Effector memory CD8-positive, alpha-beta T cell (primary cell): Measurements from ENCODE around the gene CRK.
A peak's percentile ranks its signal among the peaks of the same experiment; 100 is the strongest.

ENCODE experiments used
- ATAC-seq: fragments of 150-1000 bp; cut with Tn5 transposase; replicated peaks from 2 replicates; pipeline ENCODE4 v1.10.0; 2021; ENCODE audit warnings: mild to moderate bottlenecking, moderate library complexity
- DNase-seq, 3 experiments: peaks; one replicate each; pipeline ENCODE4 v3.0.0; 2021
- H3K27ac Mint-ChIP-seq, 2 donors: one replicate each; pipeline ENCODE4 v1.8.0; 2022; ENCODE audit warnings: mild to moderate bottlenecking in 2 of 2, mixed read lengths in 2 of 2, moderate library complexity in 2 of 2
- H3K27me3 Mint-ChIP-seq, 2 donors: one replicate each; pipeline ENCODE4 v1.8.0; 2022; ENCODE audit warnings: mixed read lengths in 2 of 2
- H3K36me3 Mint-ChIP-seq: one replicate; pipeline ENCODE4 v1.8.0; 2022; ENCODE audit warnings: mild to moderate bottlenecking, moderate library complexity, mixed read lengths; ENCODE audit not compliant: insufficient read depth
- H3K4me1 Mint-ChIP-seq, 2 donors: one replicate each; pipeline ENCODE4 v1.8.0; 2022; ENCODE audit warnings: low read depth in 2 of 2, mixed read lengths in 2 of 2
- H3K4me3 Mint-ChIP-seq, 2 donors: one replicate each; pipeline ENCODE4 v1.8.0; 2022; ENCODE audit warnings: mild to moderate bottlenecking in 2 of 2, mixed read lengths in 2 of 2, moderate library complexity in 2 of 2
- H3K9me3 Mint-ChIP-seq, 2 donors: one replicate each; pipeline ENCODE4 v1.8.0; 2022; ENCODE audit warnings: mixed read lengths in 2 of 2

CRK gene

DNA sequence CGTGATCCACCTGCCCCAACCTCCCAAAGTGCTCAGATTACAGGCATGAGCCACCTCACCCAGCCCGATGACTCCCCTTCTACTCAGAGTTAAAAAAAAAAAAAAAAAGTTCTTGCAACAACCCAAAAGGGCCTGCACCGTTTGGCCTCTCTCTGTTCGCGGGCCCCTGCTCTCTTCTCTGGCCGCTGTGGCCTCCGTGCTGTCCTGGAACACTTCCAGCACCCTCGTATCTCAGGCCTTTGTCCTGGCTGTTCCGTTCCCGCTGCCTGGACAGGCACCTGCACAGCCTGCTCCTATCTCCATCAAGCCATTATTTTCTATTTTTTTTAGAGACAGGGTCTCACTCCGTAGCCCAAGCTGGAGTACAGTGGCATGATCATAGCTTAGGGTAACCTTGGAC is 25.7 kb upstream of the CRK start:
- no peak for ATAC-seq
- no peaks in the 10 kb centered on the region for H3K9me3 Mint-ChIP-seq
- no peak overlapping the region for H3K27ac Mint-ChIP-seq
- H3K4me3 Mint-ChIP-seq: no peak overlapping the region
- DNase-seq: no peak
- H3K36me3 Mint-ChIP-seq: peaks cover 19% of the 10 kb centered on the region
- H3K27me3 Mint-ChIP-seq: no peaks in the 10 kb centered on the region
- peaks cover 1 to 3% of the 10 kb centered on the region in 2 donors for H3K4me1 Mint-ChIP-seq

DNA sequence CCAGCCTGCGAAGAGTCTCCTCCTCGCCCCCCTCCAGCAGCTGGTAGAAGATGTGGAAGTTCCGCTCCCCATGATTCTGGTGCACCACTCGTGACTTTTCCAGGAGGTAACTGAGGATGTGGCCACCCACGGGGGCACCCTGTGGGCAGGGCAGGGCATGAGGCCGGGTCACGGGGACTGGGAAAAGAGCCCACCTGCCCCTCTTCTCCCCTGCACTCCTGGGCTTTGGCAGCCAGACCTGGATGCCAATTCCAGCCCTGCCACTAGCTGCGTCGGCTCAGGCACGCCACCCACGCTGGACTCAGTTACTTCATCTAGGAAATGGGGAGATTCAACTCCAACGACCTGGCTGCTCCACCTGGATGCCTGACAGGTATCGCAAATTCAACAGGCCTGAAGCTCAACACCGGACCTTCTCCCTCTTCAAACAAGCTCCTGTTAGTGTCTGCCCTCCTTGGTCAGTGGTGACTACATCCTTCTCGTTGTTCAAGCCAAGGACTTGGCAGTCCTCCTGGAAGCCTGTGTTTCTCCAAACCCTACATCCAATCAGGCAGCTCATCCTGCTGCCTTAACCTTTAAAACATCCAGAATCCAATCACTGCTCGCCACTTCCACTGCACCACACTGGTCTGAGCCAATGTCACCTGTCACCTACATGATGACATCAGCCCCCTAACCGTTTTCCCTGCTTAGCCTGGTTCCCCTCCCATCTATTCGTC is 24.9 kb upstream of the CRK start:
- H3K36me3 Mint-ChIP-seq: peaks cover 17% of the 10 kb centered on the region

DNA sequence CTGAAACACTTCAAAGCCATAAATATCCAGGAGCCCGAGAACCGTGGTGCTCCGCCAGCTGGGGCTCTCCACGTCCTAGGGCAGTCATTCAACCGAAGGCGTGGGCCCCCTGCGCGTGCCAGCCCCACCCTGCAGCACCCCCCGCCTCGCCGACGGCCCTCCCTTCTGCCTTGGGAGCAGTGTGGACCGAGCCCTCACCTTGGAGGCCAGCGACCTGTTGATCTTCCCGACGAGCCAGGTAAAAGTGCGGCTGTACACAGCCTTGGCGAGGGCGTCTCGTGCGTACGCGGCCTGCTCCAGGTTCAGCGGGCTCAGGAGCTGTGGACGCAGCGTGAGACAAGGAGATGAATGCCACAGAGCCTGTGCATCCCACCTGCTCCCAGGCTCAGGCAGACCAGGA is 22.4 kb upstream of the CRK start:
- Mint-ChIP-seq H3K27ac (no peak overlapping the region), H3K4me1 (peaks cover 4 to 5% of the 10 kb centered on the region in 2 donors), H3K27me3 (no peaks in the 10 kb centered on the region), H3K4me3 (no peak overlapping the region), H3K9me3 (no peaks in the 10 kb centered on the region), H3K36me3 (peaks cover 19% of the 10 kb centered on the region)
- DNase-seq: no peak
- ATAC-seq: no peak

More for the DNA sequence above, 24.9 kb upstream of the CRK start:
- no peaks in the 10 kb centered on the region for H3K27me3 Mint-ChIP-seq
- H3K9me3 Mint-ChIP-seq: no peaks in the 10 kb centered on the region
- DNase-seq (no peak), ATAC-seq (no peak)
- no peak overlapping the region for H3K4me3 Mint-ChIP-seq
- H3K27ac Mint-ChIP-seq: no peak overlapping the region
- peaks cover 0 to 2% of the 10 kb centered on the region in 2 donors for H3K4me1 Mint-ChIP-seq

DNA sequence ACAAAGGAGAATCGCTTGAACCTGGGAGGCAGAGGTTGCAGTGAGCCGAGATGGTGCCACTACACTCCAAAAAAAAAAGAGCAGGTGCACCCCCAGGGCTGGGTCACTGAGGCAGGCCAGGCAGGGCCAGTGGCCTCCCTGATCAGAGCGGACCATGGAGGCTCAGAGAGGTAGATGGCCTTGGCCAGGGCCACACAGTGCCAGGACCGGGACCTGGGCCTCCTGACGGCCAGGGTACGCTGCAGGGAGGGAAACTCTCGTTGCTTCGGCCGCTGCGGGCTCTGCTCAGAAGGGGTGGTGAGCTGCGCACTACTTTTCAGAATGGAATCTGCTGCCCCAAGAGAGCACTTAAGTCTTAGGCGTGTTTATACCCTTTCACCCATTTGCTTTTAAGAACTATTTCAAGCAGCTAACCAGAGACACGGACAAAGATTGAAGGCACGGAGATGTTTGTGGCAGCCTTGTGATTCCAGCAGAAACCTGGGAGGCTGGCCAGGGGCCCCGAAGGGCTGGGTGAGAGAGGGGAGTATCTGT is 19.4 kb upstream of the CRK start:
- Mint-ChIP-seq H3K9me3 (no peaks in the 10 kb centered on the region), H3K36me3 (peaks cover 16% of the 10 kb centered on the region), H3K4me1 (peaks cover 4 to 5% of the 10 kb centered on the region in 2 donors), H3K27ac (no peak overlapping the region), H3K27me3 (no peaks in the 10 kb centered on the region), H3K4me3 (no peak overlapping the region)
- DNase-seq (no peak), ATAC-seq (no peak)

DNA sequence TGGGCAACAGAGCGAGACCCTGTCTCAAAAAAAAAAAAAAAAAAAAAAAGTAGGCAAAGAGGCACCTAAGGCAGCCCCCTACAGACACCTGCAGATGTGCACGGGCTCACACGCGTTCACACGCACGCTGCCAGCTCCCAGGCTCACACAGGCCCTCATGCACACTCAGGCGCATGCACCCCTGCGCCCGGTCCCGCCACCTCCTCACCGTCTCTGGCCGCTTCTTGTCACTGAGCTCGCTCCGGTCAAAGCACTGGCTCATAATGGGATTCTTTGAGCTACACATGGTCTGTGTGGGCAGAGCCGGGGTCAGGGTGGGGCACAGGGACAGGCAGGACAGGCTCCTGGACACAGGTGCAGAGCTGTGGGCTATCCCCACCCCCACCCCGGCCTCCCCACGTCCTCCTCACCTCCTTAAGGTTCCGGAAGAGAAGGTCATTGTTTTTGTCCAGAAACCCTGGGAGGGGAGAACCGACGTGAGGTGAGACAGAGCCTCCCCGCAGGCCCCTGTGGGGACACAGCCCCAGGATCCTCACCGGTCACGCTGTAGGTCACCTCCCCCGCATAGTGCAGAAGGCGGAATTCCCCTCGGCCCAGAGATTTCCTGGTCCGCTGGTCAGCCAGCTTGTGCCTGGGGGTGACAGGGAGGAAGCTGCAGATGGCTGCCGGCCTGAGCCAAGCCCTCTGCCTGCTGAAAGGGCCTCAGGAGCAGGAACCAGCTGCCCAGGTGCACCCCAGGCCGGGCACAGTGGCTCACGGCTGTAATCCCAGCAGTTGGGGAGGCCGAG is 18.6 kb upstream of the CRK start:
- Mint-ChIP-seq H3K36me3 (peaks cover 8% of the 10 kb centered on the region), H3K27me3 (no peaks in the 10 kb centered on the region), H3K9me3 (no peaks in the 10 kb centered on the region), H3K27ac (no peak overlapping the region), H3K4me1 (peaks cover 4 to 5% of the 10 kb centered on the region in 2 donors), H3K4me3 (no peak overlapping the region)
- ATAC-seq: no peak
- no peak for DNase-seq

DNA sequence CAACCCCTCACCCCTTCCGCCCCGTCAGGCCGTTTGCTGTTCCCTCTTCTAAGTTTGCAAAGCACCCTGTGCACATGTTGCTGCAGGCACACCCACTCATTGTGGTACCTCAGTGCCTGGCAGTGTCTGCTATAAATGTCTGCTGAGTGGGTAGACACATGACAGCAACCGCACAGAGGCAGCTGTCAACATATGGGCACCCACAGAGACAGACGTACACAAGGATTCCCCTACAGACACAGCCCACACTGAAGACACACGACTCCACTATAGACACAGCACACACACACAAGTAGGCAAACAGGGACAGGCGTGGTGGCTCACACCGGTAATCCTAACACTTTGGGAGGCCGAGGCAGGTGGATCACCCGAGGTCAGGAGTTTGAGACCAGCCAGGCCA is 17.8 kb upstream of the CRK start:
- Mint-ChIP-seq H3K27me3 (no peaks in the 10 kb centered on the region), H3K4me1 (peaks cover 4 to 5% of the 10 kb centered on the region in 2 donors), H3K9me3 (no peaks in the 10 kb centered on the region), H3K27ac (no peak overlapping the region), H3K4me3 (no peak overlapping the region), H3K36me3 (peaks cover 3% of the 10 kb centered on the region)
- ATAC-seq (peak; percentile 75), DNase-seq (no peak)

DNA sequence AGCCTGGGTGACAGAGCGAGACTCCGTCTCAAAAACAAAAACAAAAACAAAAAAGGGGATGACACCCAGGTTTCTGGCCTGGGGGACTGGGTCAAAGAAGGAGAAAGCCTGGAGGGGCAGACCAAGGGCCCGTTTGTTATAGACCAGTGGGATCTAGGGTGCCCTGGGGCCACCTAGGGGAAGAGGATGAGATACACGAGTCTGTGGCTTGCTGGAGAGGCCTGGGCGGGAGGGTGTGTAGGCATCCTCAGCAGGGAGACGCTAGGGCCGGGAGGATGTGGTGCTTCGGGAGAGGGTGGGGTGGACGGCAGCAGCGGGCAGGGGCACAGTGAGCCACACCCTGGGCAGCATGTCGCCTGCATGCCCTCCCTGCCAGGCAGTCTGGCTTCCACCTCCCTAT is 17.1 kb upstream of the CRK start:
- Mint-ChIP-seq H3K27ac (peak overlapping the region in 1 of 2 donors; percentile 47), H3K36me3 (peaks cover 6% of the 10 kb centered on the region)
- ATAC-seq: no peak

DNA sequence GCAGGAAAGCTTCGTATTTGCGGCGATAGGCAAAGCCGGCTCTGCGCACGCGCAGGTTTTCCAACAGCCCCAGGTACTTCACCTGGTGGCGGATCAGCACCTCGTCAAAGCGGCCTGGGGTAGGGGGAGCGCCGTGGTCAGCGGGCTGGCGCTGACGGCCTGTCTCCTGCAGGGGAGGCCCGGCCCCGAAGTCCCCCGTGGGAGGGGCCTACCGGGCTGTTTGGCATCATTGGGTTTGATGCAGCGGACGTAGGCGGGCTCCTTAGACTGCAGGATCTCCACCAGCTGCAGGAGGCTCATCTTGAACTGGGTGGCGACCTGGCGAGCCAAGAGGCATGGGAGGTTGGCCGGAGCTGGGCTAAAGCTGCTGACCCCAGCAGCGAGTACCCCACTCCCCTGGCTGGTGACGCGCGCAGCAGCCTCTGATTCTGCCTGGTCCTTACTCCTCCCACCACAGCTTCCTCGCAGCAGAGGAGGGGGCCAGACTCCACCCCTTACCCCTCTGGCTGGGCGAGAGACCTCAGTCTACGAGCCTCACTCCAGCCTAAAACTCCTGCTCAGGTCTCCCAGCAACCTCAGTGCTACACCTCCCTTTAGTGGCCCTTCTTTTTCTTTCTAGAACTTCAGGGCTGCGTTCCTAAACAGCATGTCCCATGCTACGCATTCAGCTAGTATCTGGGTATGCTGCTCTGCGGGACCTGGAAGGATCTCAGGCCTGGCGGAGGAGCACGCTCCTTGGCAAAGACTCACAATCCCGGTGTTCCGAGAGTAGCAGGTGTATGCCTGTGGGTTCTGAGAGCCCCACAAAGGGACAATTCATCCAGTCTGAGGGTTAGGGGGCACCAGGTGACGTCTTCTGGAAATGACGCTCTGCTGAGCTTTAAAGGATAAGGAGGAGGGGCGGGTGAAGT is 16.1 kb upstream of the CRK start:
- peaks cover 6% of the 10 kb centered on the region for H3K36me3 Mint-ChIP-seq
- peaks cover 4 to 5% of the 10 kb centered on the region in 2 donors for H3K4me1 Mint-ChIP-seq
- no peak for DNase-seq
- H3K27ac Mint-ChIP-seq: peak overlapping the region in 1 of 2 donors; percentile 47
- no peaks in the 10 kb centered on the region for H3K9me3 Mint-ChIP-seq
- no peak overlapping the region for H3K4me3 Mint-ChIP-seq
- no peaks in the 10 kb centered on the region for H3K27me3 Mint-ChIP-seq
- no peak for ATAC-seq

More for the DNA sequence above, 17.1 kb upstream of the CRK start:
- Mint-ChIP-seq H3K4me3 (no peak overlapping the region), H3K27me3 (no peaks in the 10 kb centered on the region), H3K4me1 (peaks cover 4 to 5% of the 10 kb centered on the region in 2 donors), H3K9me3 (no peaks in the 10 kb centered on the region)
- no peak for DNase-seq

DNA sequence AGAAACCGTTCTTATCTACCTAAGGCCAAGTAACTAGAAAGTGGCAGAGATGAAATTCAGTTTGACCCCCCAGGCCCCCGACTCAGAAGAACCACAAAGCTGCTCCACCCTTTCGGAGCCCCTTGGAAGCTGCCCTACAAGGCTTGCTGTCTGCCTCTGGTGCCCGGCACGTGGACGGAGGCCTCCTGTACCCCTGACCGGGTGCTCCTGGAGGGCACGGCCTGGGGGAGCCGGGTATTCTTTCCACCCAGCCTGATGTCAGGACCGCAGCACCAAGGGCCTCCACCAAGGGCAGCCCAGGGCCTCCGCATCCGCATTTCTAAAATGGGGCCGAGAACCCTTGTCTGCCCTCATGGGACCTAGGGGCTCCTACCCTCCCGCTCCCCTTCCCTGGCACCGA is 15.5 kb upstream of the CRK start:
- H3K27me3 Mint-ChIP-seq: no peaks in the 10 kb centered on the region
- ATAC-seq (no peak), DNase-seq (no peak)
- peaks cover 4 to 5% of the 10 kb centered on the region in 2 donors for H3K4me1 Mint-ChIP-seq
- H3K9me3 Mint-ChIP-seq: no peaks in the 10 kb centered on the region
- H3K36me3 Mint-ChIP-seq: peaks cover 9% of the 10 kb centered on the region
- H3K4me3 Mint-ChIP-seq: no peak overlapping the region
- no peak overlapping the region for H3K27ac Mint-ChIP-seq

DNA sequence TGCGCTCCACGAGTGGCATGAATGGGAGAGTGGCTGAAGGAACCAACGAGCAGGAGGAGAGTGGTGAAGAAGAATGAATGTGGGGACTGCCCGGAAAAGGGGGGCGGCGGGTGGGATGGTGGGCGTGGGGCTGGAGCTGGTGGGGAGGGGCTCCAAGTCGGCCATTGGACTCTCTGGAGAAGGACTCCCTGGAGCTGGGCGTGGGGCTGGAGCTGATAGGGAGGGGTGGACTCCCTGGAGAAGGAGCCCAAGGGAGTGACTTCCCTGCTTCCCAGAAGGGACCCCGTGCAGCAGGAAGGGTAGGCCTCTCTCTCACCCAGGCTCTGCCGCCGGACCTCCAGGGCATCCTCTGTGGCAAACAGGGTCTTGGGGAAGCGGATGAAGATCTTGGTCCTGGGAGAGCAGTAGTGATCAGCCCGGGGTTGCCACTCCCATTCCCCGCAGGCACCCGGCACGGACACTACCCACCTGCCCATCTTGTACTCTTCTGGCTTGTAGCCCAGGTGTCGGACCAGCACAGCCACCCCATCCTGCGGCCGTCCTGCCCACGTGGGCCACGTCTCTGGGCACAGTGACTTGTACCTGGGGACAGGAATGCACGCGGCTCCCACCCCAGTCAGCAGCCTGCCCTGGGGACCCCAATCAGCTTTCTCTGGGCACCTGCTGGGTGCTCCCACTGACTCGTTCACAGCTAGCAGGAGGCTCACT is 14.9 kb upstream of the CRK start:
- ATAC-seq (no peak), DNase-seq (no peak)
- peaks cover 4 to 5% of the 10 kb centered on the region in 2 donors for H3K4me1 Mint-ChIP-seq
- no peak overlapping the region for H3K27ac Mint-ChIP-seq
- H3K4me3 Mint-ChIP-seq: no peak overlapping the region
- no peaks in the 10 kb centered on the region for H3K9me3 Mint-ChIP-seq
- no peaks in the 10 kb centered on the region for H3K27me3 Mint-ChIP-seq
- peaks cover 10% of the 10 kb centered on the region for H3K36me3 Mint-ChIP-seq

DNA sequence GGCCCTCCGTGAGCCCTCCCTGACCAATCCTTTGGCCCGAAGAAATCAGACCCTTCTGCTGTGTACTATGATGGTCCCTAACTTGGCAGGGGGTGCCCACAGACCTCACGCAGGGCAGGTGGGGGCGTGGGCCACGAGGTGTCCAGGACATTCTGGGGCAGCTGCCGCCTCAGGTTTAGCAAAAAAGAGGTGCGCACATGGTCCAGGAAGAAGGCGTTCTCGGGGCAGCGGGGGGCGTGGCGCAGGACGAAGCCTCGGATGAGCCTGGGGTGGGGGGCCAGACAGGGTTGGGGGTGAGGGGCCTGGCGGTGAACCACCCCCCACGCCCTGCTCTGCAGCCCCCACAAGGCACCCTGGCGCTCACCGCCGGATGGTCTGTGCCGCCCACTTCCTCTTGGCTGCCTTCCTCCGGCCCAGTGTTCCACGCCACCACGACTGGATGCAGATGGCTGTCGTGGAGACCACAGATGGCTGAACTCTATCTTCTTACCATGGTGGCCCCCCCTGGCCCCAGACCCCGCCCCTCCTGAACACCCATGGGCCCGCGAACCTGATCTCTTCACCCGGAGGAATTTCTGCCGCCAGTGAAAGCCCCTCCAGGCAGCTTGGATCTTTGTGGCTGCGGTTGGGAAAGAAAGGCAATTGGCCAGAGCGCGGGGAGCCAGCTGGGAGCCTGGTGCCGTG is 14.2 kb upstream of the CRK start:
- Mint-ChIP-seq H3K27me3 (no peaks in the 10 kb centered on the region), H3K27ac (no peak overlapping the region), H3K36me3 (peaks cover 7% of the 10 kb centered on the region)

DNA sequence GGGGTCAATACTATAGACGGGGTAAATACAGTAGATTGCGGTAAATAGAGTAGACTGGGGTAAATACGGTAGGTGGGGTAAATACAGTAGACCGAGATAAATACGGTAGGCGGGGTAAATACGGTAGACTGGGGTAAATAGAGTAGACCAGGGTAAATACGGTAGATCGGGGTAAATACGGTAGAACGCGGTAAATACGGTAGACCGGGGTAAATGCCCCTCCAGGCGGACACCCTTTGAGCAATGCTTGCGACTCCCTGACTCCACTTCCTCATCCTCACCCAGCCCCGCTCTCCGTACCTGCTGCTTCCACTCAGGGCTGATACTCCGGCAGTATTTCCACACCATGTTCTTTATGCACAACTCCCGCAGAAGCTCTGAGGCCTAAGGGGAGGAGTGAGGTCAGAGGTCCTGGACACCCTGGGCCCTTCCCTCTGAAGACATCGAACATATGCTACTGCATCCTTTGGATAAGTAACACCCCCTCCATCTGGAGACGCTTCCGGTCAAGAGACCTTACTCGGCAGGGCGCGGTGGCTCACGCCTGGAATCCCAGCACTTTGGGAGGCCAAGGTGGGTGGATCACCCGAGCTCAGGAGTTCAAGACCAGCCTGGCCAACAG is 13.3 kb upstream of the CRK start:
- Mint-ChIP-seq H3K4me1 (peaks cover 4 to 5% of the 10 kb centered on the region in 2 donors), H3K27me3 (no peaks in the 10 kb centered on the region), H3K36me3 (peaks cover 7% of the 10 kb centered on the region), H3K9me3 (no peaks in the 10 kb centered on the region), H3K4me3 (no peak overlapping the region), H3K27ac (no peak overlapping the region)
- ATAC-seq (no peak), DNase-seq (no peak)

More for the DNA sequence above, 14.2 kb upstream of the CRK start:
- Mint-ChIP-seq H3K4me1 (peaks cover 4 to 5% of the 10 kb centered on the region in 2 donors), H3K9me3 (no peaks in the 10 kb centered on the region), H3K4me3 (no peak overlapping the region)
- ATAC-seq (no peak), DNase-seq (no peak)
